ENCODE data around the gene ZFP62. TPM values are rescaled to one million over a fixed set of nuclear protein-coding genes. Genes with fewer than 3 reads are reported as not detected.

Gene ZFP62
- 10 to 100 TPM; 35.5 to 41.1 (median 39.1) TPM for total RNA-seq

GRCh38 chr5:180860887-180861822, at the start of gene ZFP62:
ZFP62 (minus strand) TSS chr5:180861276; CDS start chr5:180861219, 57 bp downstream.
- Histone ChIP-seq H3K9me3 (no peaks in the 10 kb centered on the region), H3K27ac (peak within 1 kb of the TSS; percentile 94), H3K36me3 (peaks cover 4% of the 10 kb centered on the region), H3K4me3 (peak within 1 kb of the TSS; percentile 96), H3K4me1 (peaks cover 20% of the 10 kb centered on the region), H3K27me3 (no peaks in the 10 kb centered on the region)
- DNase-seq (ENCODE audit: low spot score in 2 of 2), result peak; percentile 93 to 94
- peak in 1 of 3 donors; percentile 58 for TF ChIP-seq POLR2AphosphoS5 (IDR thresholded peaks at IDR 0.05)
- TF ChIP-seq POLR2A (IDR thresholded peaks at IDR 0.05), result peak; percentile 15 to 32
- TF ChIP-seq EP300 (IDR thresholded peaks at IDR 0.05), result no peak
- TF ChIP-seq, protein P1, sequence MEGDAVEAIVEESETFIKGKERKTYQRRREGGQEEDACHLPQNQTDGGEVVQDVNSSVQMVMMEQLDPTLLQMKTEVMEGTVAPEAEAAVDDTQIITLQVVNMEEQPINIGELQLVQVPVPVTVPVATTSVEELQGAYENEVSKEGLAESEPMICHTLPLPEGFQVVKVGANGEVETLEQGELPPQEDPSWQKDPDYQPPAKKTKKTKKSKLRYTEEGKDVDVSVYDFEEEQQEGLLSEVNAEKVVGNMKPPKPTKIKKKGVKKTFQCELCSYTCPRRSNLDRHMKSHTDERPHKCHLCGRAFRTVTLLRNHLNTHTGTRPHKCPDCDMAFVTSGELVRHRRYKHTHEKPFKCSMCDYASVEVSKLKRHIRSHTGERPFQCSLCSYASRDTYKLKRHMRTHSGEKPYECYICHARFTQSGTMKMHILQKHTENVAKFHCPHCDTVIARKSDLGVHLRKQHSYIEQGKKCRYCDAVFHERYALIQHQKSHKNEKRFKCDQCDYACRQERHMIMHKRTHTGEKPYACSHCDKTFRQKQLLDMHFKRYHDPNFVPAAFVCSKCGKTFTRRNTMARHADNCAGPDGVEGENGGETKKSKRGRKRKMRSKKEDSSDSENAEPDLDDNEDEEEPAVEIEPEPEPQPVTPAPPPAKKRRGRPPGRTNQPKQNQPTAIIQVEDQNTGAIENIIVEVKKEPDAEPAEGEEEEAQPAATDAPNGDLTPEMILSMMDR (IDR thresholded peaks at IDR 0.05), result peak in 1 of 2 donors; percentile 11
- under 1% methylated on average over 40 of the region's 84 CpGs for WGBS

- Histone ChIP-seq H3K4me1 (no peaks in the 10 kb centered on the region), H3K27me3 (peaks cover 5% of the 10 kb centered on the region), H3K9me3 (no peaks in the 10 kb centered on the region), H3K27ac (no peak overlapping the region), H3K4me3 (no peak overlapping the region), H3K36me3 (no peaks in the 10 kb centered on the region)
- 79% methylated on average over 5 of the region's 5 CpGs for WGBS
- TF ChIP-seq EP300 (IDR thresholded peaks at IDR 0.05) (no peak), POLR2A (IDR thresholded peaks at IDR 0.05) (no peak), POLR2AphosphoS5 (IDR thresholded peaks at IDR 0.05) (no peak)
- TF ChIP-seq, protein P1 (IDR thresholded peaks at IDR 0.05), result no peak
- no peak for DNase-seq (ENCODE audit: low spot score in 2 of 2)
These were observed 49.7 kb upstream of the ZFP62 start for GRCh38 chr5:180910735-180911134.

GRCh38 chr5:180910182-180910581, 49.1 kb upstream of the ZFP62 start:
- 64% methylated on average over 2 of the region's 2 CpGs for WGBS
- peaks cover 5% of the 10 kb centered on the region for H3K27me3 ChIP-seq
- no peaks in the 10 kb centered on the region for H3K9me3 ChIP-seq
- no peak for DNase-seq (ENCODE audit: low spot score in 2 of 2)
- H3K4me3 ChIP-seq, result no peak overlapping the region
- H3K36me3 ChIP-seq, result no peaks in the 10 kb centered on the region
- no peak overlapping the region for H3K27ac ChIP-seq
- no peaks in the 10 kb centered on the region for H3K4me1 ChIP-seq
- TF ChIP-seq EP300 (IDR thresholded peaks at IDR 0.05) (no peak), POLR2AphosphoS5 (IDR thresholded peaks at IDR 0.05) (no peak), POLR2A (IDR thresholded peaks at IDR 0.05) (no peak)
- TF ChIP-seq, protein P1 (IDR thresholded peaks at IDR 0.05), result no peak

DNA sequence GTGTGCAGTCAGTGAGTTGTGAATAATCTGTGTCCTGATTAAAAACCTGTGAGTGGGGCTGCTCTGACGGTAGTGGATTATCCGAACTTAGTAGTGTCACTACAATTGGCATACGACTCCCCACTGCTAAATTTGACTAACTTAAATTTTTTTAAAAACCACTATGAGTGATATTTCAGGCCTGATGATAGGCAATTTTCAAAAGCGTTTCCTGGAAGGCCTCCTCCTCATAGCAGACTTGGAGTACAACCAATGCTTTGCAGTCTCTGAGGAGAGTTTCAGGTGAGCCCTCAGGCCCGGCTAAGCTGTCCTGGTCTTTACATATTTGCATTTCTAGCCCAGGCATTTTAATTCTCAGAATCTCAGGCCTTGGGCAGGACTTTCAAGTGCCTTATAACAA, 48.7 kb upstream of the ZFP62 start:
- Histone ChIP-seq H3K36me3 (no peaks in the 10 kb centered on the region), H3K4me3 (no peak overlapping the region), H3K4me1 (no peaks in the 10 kb centered on the region), H3K27ac (no peak overlapping the region), H3K9me3 (no peaks in the 10 kb centered on the region), H3K27me3 (peaks cover 5% of the 10 kb centered on the region)
- no peak for TF ChIP-seq POLR2AphosphoS5 (IDR thresholded peaks at IDR 0.05)
- no peak for TF ChIP-seq EP300 (IDR thresholded peaks at IDR 0.05)
- no peak for TF ChIP-seq POLR2A (IDR thresholded peaks at IDR 0.05)
- TF ChIP-seq, protein P1 (IDR thresholded peaks at IDR 0.05), result no peak
- DNase-seq (ENCODE audit: low spot score in 2 of 2), result no peak
- 56% methylated on average over 5 of the region's 5 CpGs for WGBS

DNA sequence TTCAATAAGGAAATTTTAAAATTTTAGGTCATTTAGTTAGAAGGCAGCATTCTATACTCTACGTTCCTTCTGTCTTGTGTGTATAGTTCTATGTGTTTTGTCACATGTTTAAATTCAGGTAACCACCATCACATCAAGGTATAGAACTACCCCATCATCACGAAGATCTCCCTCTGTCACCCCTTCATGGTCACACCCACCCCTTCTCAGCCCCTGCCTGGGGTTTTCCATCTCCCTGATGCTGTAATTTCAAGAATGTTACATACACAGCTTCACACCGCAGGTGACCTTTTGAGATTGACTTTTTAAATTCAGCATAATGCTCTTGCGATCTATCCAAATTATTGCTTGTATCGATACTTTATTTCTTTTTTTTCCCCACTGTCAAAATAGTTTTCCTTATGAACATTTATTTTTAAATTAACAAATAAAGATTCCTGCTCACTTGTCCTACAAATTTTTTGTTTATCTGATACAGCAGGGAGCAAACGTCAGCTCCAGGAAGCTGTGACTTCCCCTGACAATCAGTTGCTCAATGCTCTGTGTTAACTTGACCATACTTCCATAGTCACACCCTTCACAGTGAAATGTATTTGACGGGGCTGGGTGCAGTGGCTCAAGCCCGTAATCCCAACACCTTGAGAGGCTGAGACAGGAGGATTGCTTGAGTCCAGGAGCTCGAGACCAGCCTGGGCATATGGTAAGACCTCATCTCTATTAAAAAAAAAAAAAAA, 48.1 kb upstream of the ZFP62 start:
- 65% methylated on average over 9 of the region's 9 CpGs for WGBS
- no peak for DNase-seq (ENCODE audit: low spot score in 2 of 2)
- H3K4me1 ChIP-seq, result no peaks in the 10 kb centered on the region

More for the DNA sequence above, 48.1 kb upstream of the ZFP62 start:
- Histone ChIP-seq H3K27ac (no peak overlapping the region), H3K27me3 (peaks cover 5% of the 10 kb centered on the region), H3K9me3 (no peaks in the 10 kb centered on the region), H3K4me3 (no peak overlapping the region), H3K36me3 (no peaks in the 10 kb centered on the region)
- TF ChIP-seq EP300 (IDR thresholded peaks at IDR 0.05), result no peak
- TF ChIP-seq, protein P1 (IDR thresholded peaks at IDR 0.05), result no peak
- no peak for TF ChIP-seq POLR2AphosphoS5 (IDR thresholded peaks at IDR 0.05)
- no peak for TF ChIP-seq POLR2A (IDR thresholded peaks at IDR 0.05)

Measured in suprapubic skin (tissue), 4 donors.